ENCODE data around the gene CCDC172.

DNA sequence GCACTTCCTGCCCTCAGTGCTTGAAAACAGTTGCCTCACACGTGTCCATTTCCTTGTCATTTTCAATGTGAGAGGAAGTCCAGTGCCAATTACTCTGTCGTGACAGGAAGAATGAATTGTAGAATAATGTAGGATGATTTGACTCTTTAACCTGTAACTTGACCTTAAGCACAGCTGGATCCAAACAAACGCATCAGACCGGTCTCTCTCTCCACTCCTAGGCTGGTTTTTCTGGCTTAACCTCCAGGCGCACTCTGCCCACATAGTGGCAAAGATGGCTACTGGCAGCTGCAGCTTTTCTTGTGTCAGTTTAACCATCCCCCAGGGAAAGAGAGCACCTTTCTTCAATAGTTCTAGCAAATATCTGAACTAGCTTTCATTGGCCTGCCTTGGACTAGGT is 74.0 kb downstream of the CCDC172 start:
- TF ChIP-seq CTCF (IDR thresholded peaks at IDR 0.05) (no peak), POLR2A (IDR thresholded peaks at IDR 0.05) (no peak)

Data from esophagus squamous epithelium (tissue), 4 donors.